Measurements from ENCODE around the gene CNNM2.

Gene CNNM2

GRCh38 chr10:102876747-102877153 is 41.3 kb upstream of the CNNM2 start:
- Mint-ChIP-seq H3K9me3 (no peaks in the 10 kb centered on the region), H3K27me3 (ENCODE audit: low read depth) (no peaks in the 10 kb centered on the region), H3K36me3 (ENCODE audit: low read depth) (peaks cover 20% of the 10 kb centered on the region), H3K4me3 (no peak overlapping the region), H3K4me1 (no peaks in the 10 kb centered on the region), H3K27ac (no peak overlapping the region)
- TF ChIP-seq CTCF (IDR thresholded peaks at IDR 0.05; ENCODE audit: unreplicated experiment in 3 of 3), result no peak

DNA sequence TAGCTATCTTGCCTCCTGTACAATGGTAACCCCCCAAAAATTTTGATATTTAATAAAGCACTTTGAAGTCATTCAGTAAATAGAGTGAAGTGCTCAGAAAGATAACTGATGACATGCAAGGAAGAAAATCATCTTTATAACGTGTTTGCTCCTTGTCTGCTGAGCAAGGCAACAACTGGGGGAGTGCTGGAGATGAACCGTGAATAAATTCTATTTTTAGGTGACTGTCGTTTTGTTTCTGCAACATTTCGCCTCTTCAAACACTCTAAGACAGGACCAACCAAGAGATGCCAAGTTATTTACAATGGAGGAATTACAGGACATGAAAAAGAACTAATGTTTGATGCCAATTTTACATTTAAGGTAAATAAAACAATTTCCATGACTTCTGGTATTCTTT is 39.5 kb upstream of the CNNM2 start:
- no peak for TF ChIP-seq CTCF (IDR thresholded peaks at IDR 0.05; ENCODE audit: unreplicated experiment in 3 of 3)
- no peaks in the 10 kb centered on the region for H3K9me3 Mint-ChIP-seq
- no peak overlapping the region for H3K4me3 Mint-ChIP-seq
- H3K27ac Mint-ChIP-seq, result no peak overlapping the region
- H3K4me1 Mint-ChIP-seq, result no peaks in the 10 kb centered on the region
- peaks cover 20% of the 10 kb centered on the region for H3K36me3 Mint-ChIP-seq (ENCODE audit: low read depth)
- no peaks in the 10 kb centered on the region for H3K27me3 Mint-ChIP-seq (ENCODE audit: low read depth)

DNA sequence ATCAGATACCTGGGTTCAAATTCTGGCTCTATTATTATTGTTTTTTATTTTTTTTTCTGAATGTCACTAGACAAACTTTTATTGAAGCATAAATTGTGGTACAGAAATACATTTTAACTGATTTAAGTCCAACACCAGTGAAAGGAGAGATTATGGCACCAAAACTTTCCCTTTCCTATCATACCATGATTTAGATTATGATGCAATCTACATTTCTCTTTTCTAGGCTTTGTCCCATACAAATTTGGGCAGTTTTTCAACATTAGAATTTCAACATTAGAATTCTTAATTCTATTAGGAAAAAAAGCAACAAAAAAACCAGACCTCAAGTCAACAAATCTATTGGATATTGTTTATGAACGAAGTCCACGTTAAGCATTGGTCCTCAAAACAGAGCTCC is 37.8 kb upstream of the CNNM2 start:
- TF ChIP-seq CTCF (IDR thresholded peaks at IDR 0.05; ENCODE audit: unreplicated experiment in 3 of 3), result no peak
- Mint-ChIP-seq H3K4me1 (no peaks in the 10 kb centered on the region), H3K27ac (no peak overlapping the region), H3K36me3 (ENCODE audit: low read depth) (peaks cover 20% of the 10 kb centered on the region), H3K27me3 (ENCODE audit: low read depth) (no peaks in the 10 kb centered on the region), H3K4me3 (no peak overlapping the region), H3K9me3 (no peaks in the 10 kb centered on the region)

GRCh38 chr10:102888048-102888447 is 30.0 kb upstream of the CNNM2 start:
- TF ChIP-seq CTCF (IDR thresholded peaks at IDR 0.05; ENCODE audit: unreplicated experiment in 3 of 3), result no peak
- Mint-ChIP-seq H3K27me3 (ENCODE audit: low read depth) (no peaks in the 10 kb centered on the region), H3K36me3 (ENCODE audit: low read depth) (peaks cover 42% of the 10 kb centered on the region), H3K4me3 (no peak overlapping the region), H3K27ac (no peak overlapping the region), H3K9me3 (peaks cover 2% of the 10 kb centered on the region), H3K4me1 (no peaks in the 10 kb centered on the region)

GRCh38 chr10:102894466-102895213 is 23.5 kb upstream of the CNNM2 start:
- TF ChIP-seq CTCF (IDR thresholded peaks at IDR 0.05; ENCODE audit: unreplicated experiment in 3 of 3), result no peak
- Mint-ChIP-seq H3K36me3 (ENCODE audit: low read depth) (peaks cover 24% of the 10 kb centered on the region), H3K27ac (no peak overlapping the region), H3K4me1 (no peaks in the 10 kb centered on the region), H3K4me3 (no peak overlapping the region), H3K9me3 (no peaks in the 10 kb centered on the region), H3K27me3 (ENCODE audit: low read depth) (no peaks in the 10 kb centered on the region)

DNA sequence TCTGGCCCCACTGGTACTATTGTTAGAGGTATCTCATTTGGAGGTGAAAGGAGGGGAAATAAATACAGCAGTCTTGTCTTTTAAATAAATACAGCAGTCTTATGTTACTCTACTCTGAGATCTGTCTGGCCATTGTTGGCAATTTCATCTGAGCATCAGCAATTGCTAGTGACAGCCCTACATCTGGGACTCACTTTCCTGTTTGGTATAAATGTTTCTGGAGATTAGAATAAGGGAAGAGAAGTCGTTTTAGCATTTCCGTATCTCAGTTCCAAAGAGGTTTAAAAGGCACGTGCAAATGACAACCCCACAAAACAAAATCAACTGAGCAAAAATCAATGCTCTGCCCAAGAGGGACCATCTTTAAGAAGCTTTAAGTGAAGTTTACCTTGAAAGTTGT is 18.1 kb upstream of the CNNM2 start:
- TF ChIP-seq CTCF (IDR thresholded peaks at IDR 0.05; ENCODE audit: unreplicated experiment in 3 of 3), result no peak
- H3K27ac Mint-ChIP-seq, result no peak overlapping the region
- no peaks in the 10 kb centered on the region for H3K4me1 Mint-ChIP-seq
- peaks cover 3% of the 10 kb centered on the region for H3K36me3 Mint-ChIP-seq (ENCODE audit: low read depth)
- no peaks in the 10 kb centered on the region for H3K27me3 Mint-ChIP-seq (ENCODE audit: low read depth)
- no peak overlapping the region for H3K4me3 Mint-ChIP-seq
- no peaks in the 10 kb centered on the region for H3K9me3 Mint-ChIP-seq

All from nephron (organoid).